VCaP (cell line): ENCODE results near the gene AP3D1.
"Not testable (repeated sequence)": the region's sequence is repeated elsewhere in the genome, so short reads cannot be mapped to it uniquely, and the experiment has no call there.

Experiments
- H3K27ac ChIP-seq: fragments of 450-650 bp; 2 replicates; pipeline ENCODE4 v1.5.1; 2017
- TF ChIP-seq, protein P1 (sequence below): fragments of 450-650 bp; conservative IDR thresholded peaks from 2 replicates; pipeline ENCODE4 v1.5.1; 2017; ENCODE audit warnings: mild to moderate bottlenecking, moderate library complexity

The AP3D1 gene

DNA sequence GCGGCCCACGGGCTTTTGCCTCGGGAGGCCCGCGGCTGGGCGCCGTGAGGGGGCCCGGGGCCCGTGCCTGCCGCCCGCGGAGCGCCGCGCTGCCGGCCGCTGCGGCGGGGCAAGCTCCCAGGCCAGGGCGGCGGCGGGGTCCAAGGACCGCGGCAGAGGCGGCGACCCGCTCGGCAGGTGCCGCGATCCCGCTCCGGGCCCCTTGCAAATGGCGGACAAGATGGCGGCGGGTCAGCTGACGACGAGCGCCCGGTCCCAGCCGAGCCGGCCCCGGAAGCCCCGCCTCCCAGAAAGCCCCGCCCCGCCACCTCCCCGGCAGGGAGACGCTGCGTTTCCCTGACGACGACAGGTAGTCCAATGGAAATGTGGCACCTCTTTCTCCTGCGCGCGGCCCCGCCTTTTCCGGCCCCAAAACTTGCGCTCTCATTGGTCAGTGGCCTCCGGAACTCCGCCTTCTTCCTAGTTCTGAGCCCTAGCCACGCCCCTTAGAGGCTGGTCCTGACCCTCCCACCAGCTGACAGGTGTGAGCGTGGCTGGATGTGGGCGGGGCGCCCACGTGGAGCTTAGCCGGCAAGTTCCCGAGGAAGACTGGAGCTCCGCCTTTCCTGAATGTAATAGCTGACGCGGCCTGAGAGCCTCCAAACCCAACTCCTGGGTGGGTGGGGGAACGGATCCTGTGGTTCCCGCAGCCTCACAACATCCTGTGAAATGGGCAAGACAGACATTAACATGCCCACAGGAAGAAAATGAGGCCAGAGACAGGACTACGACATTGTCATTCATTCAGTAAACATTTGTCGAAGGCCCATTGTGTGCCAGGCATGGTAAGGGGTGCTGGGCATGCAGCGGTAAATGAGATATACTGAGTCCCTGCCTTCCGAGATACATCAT lies at the start of gene AP3D1:
Gene AP3D1 (minus strand): TSS at position 228 of the 891 bp plus-strand sequence. CDS start 232 bp downstream, outside the sequence.
- peak within 1 kb of the TSS; percentile 94 for H3K27ac ChIP-seq
- TF ChIP-seq, protein P1, sequence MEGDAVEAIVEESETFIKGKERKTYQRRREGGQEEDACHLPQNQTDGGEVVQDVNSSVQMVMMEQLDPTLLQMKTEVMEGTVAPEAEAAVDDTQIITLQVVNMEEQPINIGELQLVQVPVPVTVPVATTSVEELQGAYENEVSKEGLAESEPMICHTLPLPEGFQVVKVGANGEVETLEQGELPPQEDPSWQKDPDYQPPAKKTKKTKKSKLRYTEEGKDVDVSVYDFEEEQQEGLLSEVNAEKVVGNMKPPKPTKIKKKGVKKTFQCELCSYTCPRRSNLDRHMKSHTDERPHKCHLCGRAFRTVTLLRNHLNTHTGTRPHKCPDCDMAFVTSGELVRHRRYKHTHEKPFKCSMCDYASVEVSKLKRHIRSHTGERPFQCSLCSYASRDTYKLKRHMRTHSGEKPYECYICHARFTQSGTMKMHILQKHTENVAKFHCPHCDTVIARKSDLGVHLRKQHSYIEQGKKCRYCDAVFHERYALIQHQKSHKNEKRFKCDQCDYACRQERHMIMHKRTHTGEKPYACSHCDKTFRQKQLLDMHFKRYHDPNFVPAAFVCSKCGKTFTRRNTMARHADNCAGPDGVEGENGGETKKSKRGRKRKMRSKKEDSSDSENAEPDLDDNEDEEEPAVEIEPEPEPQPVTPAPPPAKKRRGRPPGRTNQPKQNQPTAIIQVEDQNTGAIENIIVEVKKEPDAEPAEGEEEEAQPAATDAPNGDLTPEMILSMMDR, result no peak

DNA sequence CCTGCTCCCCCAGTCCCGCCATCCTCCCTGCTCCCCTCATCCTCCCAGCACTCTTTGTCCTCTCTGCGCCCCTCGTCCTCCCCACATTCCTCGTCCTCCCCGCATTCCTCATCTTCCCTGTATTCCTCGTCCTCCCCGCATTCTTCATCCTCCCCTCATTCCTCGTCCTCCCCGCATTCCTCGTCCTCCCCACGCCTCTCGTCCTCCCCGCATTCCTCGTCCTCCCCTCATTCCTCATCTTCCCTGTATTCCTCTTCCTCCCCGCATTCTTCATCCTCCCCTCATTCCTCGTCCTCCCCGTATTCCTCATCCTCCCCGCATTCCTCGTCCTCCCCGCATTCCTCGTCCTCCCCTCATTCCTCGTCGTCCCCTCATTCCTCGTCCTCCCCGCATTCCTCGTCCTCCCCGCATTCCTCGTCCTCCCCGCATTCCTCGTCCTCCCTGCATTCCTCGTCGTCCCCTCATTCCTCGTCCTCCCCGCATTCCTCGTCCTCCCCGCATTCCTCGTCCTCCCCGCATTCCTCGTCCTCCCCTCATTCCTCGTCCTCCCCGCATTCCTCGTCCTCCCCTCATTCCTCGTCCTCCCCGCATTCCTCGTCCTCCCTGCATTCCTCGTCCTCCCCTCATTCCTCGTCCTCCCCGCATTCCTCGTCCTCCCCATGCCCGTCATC lies 49.4 kb upstream of the AP3D1 start:
- not testable (repeated sequence) for H3K27ac ChIP-seq

DNA sequence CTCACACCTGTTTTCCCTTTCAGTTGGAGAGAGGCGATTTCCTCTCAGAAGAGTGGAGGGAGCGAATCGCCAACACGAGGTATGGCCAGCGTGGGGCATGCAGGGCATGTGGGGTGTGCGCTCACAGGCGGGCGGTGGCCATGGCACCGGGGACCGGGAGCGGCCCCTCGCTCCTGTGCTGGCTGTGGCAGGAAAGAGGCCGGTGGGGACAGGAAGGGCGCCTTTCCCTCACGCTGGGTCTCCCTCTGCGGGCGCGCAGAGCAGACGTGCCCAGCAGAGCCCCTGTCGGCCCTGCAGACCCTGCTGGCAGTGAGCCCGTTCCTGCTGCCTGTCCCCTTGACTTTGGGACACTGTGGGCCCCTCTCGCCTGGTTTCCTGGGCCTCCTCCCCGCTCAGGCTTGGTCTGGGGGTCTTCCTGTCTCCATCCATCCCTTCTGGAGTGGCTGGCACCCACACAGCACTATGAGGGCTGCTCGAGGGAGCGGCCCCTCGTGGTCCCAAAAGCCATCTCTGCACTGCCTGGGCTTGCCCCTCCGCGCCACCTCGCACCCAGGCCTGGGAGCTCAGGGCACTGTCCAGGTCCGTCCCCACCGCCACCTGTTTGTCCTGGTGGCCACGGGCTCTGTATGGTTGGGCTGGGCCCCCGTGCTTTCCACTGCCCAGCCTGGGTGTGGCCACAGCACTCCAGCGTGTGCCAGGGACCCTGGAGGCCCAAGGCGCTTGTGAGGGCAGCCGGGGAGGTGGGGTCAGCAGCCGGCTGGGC lies 48.7 kb upstream of the AP3D1 start:
- TF ChIP-seq, protein P1, result no peak
- no peak overlapping the region for H3K27ac ChIP-seq

DNA sequence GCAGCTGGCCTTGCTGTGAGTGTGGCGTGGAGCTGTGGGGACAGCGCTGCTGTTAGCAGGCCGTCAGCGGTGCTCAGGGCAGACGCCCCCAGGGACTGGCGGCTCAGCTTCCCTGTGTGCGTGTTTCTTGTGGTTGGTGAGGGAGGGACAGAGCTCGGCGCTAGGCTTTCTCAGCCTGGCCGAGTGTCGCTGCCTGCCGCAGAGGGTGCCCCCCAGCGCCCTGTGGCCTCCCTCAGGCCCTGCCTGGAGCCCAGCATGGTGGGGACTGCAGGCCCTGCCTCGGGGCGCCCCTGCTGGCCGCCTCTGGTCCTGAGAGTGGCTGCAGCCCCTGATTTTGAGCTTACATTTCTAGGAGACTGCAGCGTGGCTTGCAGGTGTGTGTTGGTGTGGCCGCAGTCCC lies 47.8 kb upstream of the AP3D1 start:
- no peak overlapping the region for H3K27ac ChIP-seq
- TF ChIP-seq, protein P1, result peak; percentile 31; the same call in 1 of the 2 replicates

DNA sequence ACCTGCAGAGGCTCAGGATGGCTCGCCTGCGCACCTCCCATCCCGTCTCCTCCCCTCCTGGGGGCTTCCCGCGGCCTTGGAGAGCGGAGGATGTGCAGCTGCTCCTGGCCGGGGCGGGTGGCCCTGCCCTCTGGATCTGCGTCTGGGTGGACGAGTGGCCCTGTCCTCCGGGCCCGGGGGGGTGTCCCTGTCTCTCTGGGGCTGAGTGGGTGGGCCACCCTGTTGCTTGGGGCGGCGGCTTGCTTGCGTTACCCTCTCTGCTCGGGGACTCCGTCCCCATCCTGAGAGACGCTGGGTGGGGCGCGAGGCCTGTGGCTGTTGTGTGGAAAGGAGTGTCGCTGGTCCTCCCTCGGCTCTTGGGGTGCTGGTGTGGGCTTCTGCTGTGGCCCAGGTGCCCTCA lies 47.0 kb upstream of the AP3D1 start:
- TF ChIP-seq, protein P1, result no peak
- no peak overlapping the region for H3K27ac ChIP-seq

DNA sequence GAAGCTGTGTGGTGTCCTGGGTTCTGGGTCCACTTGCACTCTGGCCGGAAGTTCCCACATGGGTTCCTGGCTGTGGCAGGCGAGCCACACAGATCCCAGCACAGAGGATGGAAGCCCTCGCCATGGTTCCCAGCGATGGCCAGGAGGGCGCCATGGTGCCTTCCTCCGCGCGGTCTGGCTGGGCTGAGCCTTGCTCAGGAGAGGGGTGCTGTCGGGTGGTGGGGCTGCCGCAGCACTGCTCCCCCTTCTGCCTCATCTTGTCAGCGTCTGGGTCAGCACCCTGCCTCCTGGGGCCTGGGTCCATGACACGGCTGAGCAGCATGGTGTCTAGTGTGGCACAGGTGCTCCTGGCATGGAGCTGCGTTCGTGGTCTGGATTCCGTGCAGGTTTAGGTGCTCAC lies 45.9 kb upstream of the AP3D1 start:
- no peak overlapping the region for H3K27ac ChIP-seq
- TF ChIP-seq, protein P1, result no peak

DNA sequence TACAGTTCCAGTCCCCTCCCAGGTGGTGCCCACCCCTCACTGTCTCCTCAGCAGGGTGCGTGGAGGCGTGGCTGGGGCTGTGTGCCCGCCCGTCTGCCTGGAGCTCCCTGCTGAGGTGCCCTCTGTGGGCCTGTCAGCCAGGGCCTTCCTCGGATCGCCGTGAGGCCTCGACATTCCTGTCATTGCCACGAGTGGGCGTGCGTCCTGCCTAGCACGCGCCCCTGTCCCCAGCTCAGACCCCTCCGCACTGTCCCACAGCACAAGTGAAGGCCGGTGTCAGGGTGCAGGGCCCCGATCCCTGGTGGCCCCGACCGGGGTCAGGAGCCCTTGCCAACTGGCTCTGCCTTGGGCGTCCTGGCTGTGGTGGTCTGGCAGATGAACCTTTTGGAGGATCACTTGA lies 44.5 kb upstream of the AP3D1 start:
- TF ChIP-seq, protein P1, result no peak

More for the DNA sequence above, 44.5 kb upstream of the AP3D1 start:
- no peak overlapping the region for H3K27ac ChIP-seq
